ENCODE data around the gene NTMT1. TPM values are rescaled to one million over a fixed set of nuclear protein-coding genes. Genes with fewer than 3 reads are reported as not detected.
A peak's percentile ranks its signal among the peaks of the same experiment; 100 is the strongest.

NTMT1 gene
- total RNA-seq, 1 donor from 2014 or later, result 62.6 TPM

DNA sequence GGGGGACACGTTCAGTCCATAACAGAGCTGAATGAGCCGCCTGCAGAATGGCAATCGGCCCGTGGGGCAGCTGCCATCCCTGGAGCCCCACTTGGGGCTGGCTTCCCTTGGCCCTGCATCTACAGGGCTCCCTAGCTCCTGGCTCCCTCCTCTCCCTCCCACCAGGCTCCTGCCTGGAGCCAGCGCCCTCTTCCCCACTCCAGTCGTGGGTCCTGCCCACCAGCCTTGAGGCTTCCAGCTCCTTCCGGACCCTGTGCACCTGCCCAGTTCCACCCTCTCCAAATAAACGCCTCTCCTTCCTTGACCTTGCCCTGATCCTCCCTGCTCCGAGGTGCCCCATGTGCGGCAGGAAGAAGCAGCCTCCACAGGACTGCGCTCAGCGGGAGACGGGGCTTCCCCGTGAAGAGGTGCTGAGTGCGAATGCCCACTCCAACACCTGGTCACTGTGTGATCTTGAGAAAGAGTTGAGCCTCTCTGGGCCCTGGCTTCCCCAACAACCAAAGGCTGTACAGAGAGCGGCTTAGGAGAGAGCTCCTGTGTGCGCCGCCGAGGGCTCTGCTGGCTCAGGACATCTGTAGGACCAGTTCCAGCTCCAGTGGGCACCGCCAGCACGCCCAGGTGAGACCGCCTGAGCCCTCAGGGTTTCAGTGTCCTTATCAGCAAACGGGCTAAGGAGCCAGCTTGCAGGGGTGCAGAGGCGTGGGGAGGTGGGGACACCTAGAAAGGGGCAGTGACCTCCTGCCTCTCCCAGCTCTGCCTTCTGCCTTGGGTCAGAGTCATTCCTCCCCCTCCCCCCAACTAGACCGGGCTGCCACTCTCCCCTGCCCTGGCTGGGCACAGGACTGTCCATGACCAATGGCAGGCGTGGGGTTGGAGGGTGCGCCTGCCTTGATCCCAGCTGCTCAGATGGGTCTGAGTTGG is 17.1 kb upstream of the NTMT1 start:
- Mint-ChIP-seq H3K4me3 (ENCODE audit: unreplicated experiment) (peak overlapping the region; percentile 55), H3K36me3 (ENCODE audit: unreplicated experiment) (no peaks in the 10 kb centered on the region), H3K27me3 (ENCODE audit: unreplicated experiment) (peaks cover 23% of the 10 kb centered on the region), H3K27ac (ENCODE audit: unreplicated experiment) (peak overlapping the region; percentile 86), H3K9me3 (ENCODE audit: unreplicated experiment) (peaks cover 10% of the 10 kb centered on the region), H3K4me1 (ENCODE audit: low read depth, unreplicated experiment) (peaks cover 24% of the 10 kb centered on the region)
- TF ChIP-seq, protein P1, sequence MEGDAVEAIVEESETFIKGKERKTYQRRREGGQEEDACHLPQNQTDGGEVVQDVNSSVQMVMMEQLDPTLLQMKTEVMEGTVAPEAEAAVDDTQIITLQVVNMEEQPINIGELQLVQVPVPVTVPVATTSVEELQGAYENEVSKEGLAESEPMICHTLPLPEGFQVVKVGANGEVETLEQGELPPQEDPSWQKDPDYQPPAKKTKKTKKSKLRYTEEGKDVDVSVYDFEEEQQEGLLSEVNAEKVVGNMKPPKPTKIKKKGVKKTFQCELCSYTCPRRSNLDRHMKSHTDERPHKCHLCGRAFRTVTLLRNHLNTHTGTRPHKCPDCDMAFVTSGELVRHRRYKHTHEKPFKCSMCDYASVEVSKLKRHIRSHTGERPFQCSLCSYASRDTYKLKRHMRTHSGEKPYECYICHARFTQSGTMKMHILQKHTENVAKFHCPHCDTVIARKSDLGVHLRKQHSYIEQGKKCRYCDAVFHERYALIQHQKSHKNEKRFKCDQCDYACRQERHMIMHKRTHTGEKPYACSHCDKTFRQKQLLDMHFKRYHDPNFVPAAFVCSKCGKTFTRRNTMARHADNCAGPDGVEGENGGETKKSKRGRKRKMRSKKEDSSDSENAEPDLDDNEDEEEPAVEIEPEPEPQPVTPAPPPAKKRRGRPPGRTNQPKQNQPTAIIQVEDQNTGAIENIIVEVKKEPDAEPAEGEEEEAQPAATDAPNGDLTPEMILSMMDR (IDR thresholded peaks at IDR 0.05; ENCODE audit: partially characterized antibody, unreplicated experiment), result no peak
- DNase-seq, result no peak

- DNase-seq, result peak; percentile 55
- Mint-ChIP-seq H3K27me3 (ENCODE audit: unreplicated experiment) (peaks cover 22% of the 10 kb centered on the region), H3K9me3 (ENCODE audit: unreplicated experiment) (peaks cover 10% of the 10 kb centered on the region), H3K36me3 (ENCODE audit: unreplicated experiment) (no peaks in the 10 kb centered on the region), H3K27ac (ENCODE audit: unreplicated experiment) (peak overlapping the region; percentile 96), H3K4me3 (ENCODE audit: unreplicated experiment) (peak overlapping the region; percentile 82), H3K4me1 (ENCODE audit: low read depth, unreplicated experiment) (peaks cover 23% of the 10 kb centered on the region)
- TF ChIP-seq, protein P1 (IDR thresholded peaks at IDR 0.05; ENCODE audit: partially characterized antibody, unreplicated experiment), result no peak
Measured at GRCh38 chr9:129609486-129610212, 16.3 kb upstream of the NTMT1 start.

DNA sequence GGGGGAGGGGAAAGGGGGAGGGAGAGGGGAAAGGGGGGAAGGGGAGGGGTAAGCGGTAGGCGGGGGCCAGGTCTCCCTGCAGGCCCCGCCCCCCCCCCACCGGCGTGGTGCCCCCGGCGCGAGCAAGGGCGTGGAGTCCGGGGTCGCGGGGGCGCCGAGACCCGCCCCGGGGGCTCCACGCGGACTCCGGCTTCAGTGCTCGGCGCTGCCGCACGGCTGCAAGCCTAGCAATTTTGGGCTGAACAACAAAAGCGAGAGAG is 15.8 kb upstream of the NTMT1 start:
- peak overlapping the region; percentile 34 for H3K4me3 Mint-ChIP-seq (ENCODE audit: unreplicated experiment)
- peaks cover 19% of the 10 kb centered on the region for H3K27me3 Mint-ChIP-seq (ENCODE audit: unreplicated experiment)
- peaks cover 10% of the 10 kb centered on the region for H3K9me3 Mint-ChIP-seq (ENCODE audit: unreplicated experiment)
- peaks cover 22% of the 10 kb centered on the region for H3K4me1 Mint-ChIP-seq (ENCODE audit: low read depth, unreplicated experiment)
- no peak for DNase-seq
- no peak overlapping the region for H3K27ac Mint-ChIP-seq (ENCODE audit: unreplicated experiment)
- no peaks in the 10 kb centered on the region for H3K36me3 Mint-ChIP-seq (ENCODE audit: unreplicated experiment)
- TF ChIP-seq, protein P1 (IDR thresholded peaks at IDR 0.05; ENCODE audit: partially characterized antibody, unreplicated experiment), result no peak

GRCh38 chr9:129610473-129611306 is 15.3 kb upstream of the NTMT1 start:
- peak overlapping the region; percentile 73 for H3K4me3 Mint-ChIP-seq (ENCODE audit: unreplicated experiment)
- H3K4me1 Mint-ChIP-seq (ENCODE audit: low read depth, unreplicated experiment), result peaks cover 22% of the 10 kb centered on the region
- H3K9me3 Mint-ChIP-seq (ENCODE audit: unreplicated experiment), result peaks cover 10% of the 10 kb centered on the region
- H3K27me3 Mint-ChIP-seq (ENCODE audit: unreplicated experiment), result peaks cover 20% of the 10 kb centered on the region
- no peaks in the 10 kb centered on the region for H3K36me3 Mint-ChIP-seq (ENCODE audit: unreplicated experiment)
- H3K27ac Mint-ChIP-seq (ENCODE audit: unreplicated experiment), result peak overlapping the region; percentile 72
- DNase-seq, result peak; percentile 90
- TF ChIP-seq, protein P1 (IDR thresholded peaks at IDR 0.05; ENCODE audit: partially characterized antibody, unreplicated experiment), result peak; percentile 95
